NCI-H2227 treated with DMSO at 0.1 percent for 48 hours (cell line): ENCODE measurements around the gene COL15A1.

ENCODE experiments used
- DNase-seq: peaks from one replicate; lab custom pipeline; 2025; lab: John Stamatoyannopoulos, UW

COL15A1 gene

DNA sequence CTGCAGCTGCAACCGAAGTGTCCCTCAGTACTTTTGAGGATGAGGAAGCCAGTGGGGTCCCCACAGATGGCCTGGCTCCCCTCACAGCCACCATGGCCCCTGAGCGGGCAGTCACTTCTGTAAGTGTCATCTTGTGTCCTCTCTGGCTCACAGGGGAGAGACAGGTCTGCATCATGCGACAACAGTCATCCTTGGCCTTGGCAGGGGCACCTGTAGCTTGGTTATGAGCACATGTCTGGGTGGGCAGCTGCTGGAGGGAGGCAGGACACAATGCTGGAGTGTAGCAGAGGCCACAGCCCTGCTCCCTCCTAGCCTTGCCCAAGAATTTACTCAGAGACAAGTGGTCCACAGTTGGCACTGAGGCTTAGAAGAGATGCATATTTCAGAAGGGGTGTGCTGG, 71.7 kb downstream of the COL15A1 start:
- no peak for DNase-seq

DNA sequence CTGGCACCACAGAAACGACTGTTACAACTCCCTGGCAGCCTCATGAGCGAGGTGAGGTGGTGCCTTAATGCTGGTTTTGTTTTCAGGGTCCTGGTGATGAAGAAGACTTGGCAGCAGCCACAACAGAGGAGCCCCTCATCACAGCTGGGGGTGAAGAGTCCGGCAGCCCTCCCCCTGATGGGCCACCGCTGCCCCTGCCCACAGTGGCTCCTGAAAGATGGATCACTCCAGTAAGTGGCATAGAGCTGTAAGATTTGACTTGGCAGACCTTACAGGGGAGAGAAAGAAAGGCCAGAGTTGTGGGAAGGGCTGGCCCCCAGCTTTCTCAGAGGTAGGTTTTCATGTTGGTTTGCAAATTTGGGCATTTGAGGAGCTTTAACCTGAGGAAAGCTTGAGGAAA, 72.2 kb downstream of the COL15A1 start:
- no peak for DNase-seq

DNA sequence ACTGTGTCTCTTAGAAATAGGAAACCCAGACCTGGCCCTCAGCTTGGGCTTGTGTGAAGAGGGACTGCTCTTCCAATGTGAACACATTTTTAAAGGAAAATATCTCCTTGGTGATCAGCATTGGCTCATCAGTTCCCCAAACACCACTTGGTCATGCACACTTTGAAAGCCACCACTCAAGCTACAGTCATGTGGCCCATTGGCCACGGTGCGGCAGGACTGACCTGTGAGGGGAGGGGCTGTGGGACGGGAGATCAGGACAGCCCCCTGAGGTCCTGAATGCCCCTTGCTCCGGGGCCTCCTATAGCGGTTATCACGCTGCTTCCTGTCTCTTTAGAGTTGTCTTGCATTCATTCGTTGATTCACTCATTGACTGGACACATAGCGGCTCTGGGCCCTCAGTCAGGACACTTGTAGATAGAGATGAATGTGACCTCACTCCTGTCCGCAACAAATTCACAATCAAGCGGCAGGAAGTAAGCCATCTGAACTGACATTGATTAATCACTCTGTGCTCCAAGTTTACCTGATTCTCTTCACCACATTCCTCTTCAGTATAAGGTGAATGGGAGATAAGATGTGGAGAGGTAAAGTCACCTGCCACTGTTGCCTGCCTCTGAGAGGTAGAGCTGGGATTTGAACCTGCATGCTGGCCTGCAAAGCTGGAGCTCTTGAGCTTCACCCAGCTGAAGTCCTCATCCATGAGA, 73.1 kb downstream of the COL15A1 start:
- no peak for DNase-seq

DNA sequence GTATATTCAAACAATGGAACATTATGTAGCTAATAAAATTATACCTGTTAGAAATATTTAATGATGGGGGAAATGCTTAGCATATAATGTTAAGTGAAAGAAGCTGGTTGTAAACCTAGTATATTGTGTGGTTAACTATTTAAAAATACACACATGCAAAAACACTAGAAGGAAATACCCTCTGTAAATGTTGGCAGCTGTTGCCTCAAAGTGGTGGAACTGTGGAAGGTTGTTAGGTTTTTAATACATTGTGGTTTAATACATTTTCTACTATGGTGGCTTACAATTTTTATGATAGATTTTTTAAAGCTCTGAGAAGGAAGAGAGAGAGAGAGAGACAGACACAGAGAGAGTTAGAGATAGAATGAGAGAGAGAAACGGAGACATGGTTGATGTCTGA, 74.9 kb downstream of the COL15A1 start:
- no peak for DNase-seq

DNA sequence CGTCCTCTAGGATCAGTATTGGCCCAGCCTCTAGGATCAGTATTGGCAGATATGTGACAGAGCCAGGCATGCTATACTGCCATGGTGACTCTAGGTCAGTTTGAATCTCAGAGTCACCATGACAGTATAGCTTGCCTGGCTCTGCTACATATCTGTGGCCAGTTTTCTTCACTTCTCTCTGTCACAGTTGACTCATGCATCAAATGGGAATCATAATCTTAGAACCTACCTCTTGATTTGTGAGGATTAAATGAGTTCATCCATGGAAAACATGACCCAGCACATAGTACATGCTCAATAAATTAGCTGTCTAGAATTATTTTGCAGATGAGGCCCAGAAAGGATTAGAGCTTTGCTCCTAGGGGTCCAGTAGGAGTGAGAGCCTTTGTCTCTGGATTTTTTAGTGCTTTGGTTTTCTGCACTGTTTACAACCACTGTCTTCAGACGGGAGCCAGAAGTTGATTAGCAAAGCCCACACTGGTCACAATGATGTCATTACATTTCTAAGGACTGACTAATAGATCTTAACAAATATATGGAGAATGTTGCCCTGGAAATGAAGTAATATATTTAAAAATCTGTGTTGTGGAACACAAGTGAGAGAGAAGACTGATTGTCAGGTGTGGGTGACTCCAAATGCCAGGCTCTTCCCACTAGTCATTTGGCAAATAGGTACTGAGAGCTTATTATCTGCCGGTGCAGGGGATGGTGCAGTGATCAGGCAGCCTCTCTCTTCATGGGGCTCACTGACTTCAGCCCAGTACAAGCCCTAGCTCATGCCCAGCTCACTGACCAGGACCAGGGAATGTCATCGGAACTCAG, 76.0 kb downstream of the COL15A1 start:
- no peak for DNase-seq

DNA sequence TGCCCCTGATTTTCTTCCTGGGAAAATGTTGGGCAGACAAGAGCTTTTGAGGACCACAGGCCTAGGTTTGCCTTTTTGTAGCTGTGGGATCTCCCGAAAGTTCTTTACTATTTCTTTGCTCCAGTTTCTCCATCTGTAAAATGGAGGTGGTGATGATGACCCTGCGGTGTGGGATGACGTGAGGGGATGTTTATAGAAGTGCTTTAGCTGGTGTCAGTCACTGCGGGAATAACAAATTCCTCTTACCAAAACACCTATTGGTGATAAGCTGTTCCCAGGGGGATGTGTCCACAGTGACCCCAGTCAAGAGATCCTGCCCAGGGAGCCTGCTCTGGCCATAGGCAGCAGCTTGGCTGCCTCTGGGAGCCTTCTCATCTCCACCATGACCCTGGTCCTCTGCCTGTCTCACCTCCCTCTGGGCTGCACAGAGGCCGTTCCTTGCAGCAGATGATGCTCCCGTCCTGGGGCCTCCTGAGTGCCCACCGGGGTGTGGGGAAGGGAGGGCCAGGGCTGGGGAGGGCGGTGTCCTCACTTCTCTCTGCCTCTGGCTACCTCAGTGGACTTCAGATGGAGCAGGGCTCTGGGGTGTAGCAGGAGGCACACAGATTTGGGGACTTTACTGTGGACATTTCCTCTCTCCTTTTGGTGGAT, 77.2 kb downstream of the COL15A1 start:
- DNase-seq, result no peak

DNA sequence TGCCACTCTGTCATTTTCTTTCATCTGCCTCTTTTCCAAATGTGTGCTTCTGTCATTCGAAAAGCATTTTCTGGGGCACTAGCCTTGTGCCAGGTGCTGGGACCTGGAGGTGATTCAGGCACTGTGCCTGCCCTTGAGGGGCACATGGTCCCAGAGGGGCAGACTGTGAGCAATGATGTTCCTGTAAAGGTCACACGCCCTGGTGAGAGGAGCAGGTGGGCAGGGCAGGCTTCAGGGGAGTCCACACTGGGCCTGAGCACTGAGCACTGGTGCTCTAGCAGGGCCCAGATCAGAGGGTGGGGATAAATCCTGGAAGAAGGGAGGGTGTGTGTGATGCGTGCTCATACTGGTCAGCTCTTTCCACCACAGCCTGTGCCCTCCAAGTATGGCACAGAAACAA, 77.8 kb downstream of the COL15A1 start:
- DNase-seq, result no peak

DNA sequence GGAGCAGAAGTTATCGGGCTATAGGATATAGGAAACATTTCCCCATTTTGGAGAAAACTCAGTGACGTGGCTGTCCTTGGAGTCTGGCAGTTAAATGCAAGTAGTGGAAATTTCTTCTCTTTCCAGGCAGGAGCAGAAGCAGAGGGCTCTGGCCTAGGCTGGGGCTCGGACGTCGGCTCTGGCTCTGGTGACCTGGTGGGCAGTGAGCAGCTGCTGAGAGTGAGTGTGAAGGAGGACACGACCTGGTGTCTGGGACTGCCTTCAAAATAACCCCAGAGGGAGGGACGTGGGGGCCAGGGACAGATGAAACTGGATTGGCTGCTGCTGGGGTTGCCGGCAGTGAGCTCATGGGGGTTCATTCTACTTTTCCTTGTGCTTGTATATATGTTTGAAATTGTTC, 79.5 kb downstream of the COL15A1 start:
- no peak for DNase-seq

DNA sequence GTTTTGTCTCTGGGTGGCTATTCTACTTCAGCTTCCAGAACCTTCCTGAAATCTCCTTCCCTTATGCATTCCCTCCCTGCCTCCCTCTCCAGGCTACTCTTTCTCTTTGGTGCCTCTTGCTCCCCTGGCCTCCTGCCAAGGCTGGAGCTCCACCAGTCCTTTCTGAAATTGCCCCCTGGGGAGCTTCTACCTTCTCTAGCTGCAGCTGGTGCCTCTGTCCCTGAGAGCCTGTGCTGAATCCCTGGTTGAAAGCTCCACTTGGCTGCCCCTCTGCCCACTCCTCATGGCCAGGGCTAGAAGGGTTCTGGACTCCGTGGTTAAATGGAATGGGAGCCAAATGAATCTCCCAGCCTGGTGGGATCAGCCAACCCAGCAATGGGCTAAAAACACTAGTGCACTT, 80.1 kb downstream of the COL15A1 start:
- no peak for DNase-seq

DNA sequence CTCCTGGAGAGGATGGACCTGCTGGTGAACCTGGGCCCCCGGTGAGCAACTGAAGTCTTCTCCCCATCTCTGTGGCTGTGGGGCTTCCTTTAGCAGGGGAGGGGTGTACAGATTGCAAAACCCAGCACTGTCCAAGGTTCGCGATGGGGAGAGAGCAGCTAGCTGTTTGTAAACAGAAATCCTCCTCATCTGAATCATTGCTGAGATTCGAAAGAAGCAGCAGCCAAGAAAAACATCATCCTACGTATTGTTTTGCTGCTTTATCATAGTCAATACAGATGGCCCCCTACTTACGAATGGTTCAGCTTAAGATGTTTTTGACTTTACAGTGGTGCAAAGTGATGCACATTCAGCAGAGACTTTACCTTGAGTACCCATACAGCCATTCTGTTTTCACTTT, 81.3 kb downstream of the COL15A1 start:
- DNase-seq, result no peak

DNA sequence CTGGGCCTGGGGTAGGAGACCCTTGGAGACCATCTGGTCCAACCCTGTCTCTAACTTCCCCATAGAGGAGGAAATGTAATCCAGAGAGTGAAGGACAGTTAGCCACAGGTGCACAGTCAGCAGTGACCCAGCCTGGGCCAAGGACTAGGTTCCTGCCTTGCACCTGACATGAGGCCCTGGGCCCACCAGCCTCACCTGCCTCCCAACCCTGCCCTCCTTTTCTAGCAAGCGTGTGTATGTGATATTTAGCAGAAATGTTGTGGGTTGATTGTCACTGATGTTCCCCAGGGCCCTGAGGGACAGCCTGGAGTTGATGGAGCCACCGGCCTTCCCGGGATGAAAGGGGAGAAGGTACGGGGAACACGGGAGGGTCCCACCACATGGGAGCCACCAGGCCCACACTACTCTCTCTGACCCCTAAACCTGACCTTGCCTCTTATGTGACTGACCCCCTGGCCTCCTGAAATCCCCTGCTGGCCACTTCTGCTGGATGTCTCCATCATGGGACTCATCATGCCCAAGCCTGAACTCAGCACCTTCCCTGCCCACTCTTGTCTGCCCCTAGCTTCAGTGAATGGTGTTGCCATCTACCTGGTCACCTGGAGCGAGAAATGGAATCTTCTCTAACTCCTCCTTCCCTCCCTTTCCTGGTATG, 82.0 kb downstream of the COL15A1 start:
- DNase-seq, result no peak

DNA sequence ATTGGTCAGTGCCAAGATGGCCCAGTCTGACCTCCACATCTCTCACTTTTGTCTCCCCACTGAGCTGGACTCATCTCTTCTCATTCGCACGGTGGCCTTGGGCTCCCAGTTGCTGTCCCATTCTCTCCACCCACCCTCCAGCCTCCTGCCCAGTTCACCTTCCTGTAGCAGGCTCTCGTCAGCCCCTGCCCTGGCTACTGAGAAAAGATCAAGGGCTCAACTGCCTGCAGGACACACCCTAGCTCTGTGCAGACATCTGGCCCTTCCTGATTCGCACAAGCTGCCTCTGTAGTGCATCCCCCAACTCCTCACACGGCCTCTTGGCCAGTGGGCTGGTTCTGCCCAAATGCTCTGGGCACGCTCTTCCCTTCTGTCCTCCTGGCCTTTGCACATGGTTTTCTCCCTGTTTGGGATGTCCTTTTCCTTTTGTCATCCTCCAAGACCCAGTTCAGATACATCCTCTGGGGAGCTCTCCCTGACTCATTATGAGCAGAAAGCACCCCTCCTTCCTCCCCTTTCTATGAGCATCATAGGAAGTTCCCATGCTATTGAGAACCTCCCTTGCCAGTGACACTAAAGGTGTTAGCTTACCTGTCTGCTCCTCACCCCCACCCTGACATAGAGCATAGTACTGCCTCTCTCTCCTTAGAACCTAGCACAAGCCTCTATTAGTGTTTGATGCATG, 82.7 kb downstream of the COL15A1 start:
- DNase-seq, result no peak

DNA sequence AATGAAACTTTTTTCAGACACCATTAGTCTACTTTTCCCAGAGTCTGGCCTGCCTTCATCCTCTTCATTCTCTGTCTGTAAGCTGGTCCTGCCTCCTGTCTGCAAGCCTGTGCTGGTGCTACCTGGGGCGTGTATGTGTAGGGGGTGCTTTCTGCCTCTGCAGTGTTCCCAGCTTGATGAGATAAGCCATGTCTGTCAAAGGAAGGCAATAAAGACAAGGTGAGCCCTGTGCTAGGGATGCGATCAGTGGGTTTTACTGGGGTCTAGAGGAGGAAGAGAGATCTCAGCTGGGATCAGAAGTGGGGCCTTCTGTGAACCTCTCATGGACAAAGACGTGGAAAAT, 83.2 kb downstream of the COL15A1 start:
- no peak for DNase-seq

DNA sequence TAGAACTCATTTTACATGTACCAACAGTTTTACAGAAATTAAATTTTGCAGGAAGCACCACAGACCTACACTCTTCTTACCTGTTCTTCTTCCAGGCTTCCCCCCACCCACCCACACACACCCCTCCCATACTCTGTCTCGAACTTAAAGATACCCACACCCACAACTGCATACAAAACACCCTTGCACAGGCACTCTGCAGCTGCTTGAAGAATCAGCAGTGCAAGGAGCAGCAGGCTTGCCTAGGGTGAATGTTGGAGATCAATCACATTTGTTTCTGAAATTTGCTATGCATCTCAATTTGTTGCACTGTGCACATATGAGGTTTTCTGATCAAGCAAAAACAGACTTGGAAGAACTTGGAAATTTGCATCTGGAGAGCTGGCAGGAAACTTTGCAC, 83.7 kb downstream of the COL15A1 start:
- no peak for DNase-seq

DNA sequence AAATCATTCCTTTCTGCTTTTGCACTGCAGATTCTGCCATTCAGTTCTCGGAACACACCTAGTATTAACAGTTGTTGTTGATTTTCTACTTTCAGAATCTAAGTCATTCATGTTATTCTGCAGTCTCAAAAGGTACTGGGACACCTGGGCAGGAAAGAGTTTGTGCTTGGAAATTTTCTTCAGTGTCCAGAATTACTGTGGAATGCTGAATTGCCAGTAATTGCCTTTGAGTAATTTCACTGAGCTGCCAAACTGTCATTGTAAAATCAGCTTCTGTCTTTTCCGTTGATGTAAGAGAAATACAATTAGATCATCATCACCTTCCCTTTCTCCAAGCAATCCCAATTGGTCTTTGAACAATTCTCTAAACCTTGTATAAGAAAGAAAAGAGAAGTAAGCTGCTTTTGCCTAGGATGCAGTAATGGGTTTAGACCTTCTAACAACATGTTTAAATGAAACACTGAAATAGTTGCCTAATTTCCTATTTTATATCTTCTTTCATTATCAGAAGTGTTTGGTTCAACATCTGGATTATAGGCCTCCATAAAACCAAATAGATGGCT, 85.5 kb downstream of the COL15A1 start:
- DNase-seq, result no peak

DNA sequence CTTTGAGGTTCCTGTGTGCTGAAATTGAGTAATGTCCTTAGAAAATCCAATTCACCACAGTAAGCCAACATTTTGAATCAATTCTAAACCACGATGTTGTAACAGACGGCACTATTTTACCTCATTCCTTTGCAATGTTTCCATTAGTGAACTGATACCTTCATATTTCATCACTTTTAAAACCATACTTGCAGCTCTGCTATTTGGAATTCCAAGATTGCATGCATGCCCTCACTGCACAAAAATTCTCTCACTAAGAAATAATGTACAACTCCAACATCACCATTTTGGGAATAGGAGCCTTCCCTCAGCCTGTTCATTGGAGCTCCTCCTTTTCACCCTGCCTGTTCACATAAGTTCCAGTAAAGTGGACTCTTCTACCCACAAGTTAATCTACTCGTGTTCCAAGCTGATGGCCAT, 86.4 kb downstream of the COL15A1 start:
- no peak for DNase-seq

DNA sequence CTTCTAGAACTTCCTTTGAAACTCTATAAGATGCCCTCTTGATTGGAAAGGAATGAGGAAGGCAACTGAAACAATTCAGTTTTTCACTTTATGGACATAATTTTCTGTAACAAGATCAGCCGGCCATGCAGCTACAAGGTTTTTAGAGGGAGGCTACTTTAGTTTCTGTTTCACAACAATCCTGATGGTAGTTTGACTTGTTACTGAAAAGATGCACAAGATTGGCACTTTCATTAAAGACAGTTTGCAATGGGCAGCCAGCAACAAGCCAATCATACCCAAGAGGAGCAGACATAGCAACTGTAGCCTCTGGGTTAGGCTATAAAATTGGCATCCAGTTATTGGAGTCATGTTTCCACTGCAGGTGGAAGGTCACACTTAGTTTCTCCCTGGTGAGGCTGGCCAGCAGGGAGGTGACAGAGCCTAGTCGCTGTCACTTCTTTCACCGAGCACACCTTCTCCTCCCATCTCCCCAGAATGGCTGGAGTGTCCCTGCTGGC, 87.0 kb downstream of the COL15A1 start:
- no peak for DNase-seq

DNA sequence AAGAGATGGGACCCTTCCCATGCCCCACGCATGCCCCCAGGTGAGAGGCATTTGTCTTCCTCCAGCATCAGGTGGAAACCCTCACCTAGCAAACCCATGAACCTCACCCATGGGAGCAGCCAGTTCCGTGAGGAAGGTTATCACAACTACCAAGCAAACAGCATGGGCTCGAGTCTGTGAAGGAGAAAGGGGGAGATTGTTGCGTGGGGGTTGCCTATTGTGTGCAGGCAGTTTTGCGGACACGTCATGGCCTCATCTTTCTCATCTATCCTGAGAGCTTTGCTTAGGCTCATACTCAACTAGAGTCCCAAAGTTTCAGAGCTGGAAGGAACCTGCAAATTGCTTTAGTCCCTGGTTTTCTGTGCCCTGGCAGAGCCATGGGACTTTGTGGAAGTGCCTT, 87.6 kb downstream of the COL15A1 start:
- DNase-seq, result no peak

DNA sequence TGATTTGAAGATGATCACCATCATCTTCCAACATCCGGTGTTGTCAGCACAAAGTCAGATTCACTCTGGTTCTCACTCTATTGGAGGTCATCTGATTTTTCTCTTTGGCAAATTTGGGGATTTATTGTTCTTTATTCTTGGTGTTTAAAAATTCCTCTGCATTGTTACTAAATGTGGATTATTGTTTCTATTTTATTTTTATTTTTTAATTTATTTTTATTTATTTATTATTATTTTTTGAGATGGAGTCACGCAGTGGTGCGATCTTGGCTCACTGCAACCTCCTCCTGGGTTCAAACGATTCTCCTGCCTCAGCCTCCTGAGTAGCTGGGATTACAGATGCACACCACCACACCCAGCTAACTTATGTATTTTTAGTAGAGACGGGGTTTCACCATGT, 88.3 kb downstream of the COL15A1 start:
- no peak for DNase-seq

DNA sequence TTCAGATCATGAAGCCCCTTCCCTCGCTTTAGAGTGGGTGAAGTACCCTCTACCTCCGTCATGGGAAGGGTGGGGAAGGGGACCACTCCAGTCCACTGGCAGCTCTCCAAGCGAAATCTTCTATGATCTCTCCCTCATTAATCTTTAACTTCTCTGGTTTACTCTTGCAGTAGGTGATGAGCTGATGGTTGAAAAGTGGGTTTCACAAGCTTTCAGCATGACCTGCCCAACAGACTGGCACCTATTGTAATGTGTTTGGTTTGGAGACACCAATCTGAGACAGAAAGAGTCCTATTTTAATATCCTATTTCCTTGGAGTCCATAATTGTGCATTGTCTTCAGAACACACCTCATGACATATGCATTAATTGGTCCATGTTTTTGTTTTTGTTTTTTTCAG, 90.4 kb downstream of the COL15A1 start:
- no peak for DNase-seq

DNA sequence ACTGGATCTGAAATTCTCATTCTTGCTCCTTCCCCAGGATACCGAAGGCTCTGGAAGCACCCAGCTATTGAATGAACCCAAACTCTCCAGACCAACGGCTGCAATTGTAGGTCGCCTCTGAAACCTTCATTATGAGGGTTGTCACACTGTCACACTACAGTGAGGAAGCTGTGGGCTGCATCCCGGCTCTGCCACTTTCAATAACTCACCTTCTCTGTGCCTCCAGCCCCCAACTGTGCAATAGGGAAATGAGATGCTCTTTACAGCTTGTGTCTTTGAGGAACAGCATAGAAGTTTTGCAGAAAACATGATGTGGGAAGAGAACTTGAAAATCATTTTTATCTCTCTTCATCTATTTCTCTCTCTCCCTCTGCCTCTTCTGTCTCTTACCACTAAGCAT, 91.6 kb downstream of the COL15A1 start:
- DNase-seq, result no peak
